Transverse colon (tissue), 4 donors: Measurements from ENCODE around the gene AGRN.
"Not testable (repeated sequence)": the region's sequence is repeated elsewhere in the genome, so short reads cannot be mapped to it uniquely, and the experiment has no call there.

ENCODE experiments used
- CTCF ChIP-seq, 5 experiments: fragments of 200-600 bp in 3 of 5; fragments of 450-650 bp in 2 of 5; sonication (generic) in 3 of 5; IDR thresholded peaks; 1 replicate in 2 of 5; 2 replicates in 3 of 5; pipeline ENCODE4 v1.5.1; 2016 to 2017; ENCODE audit warnings: antibody characterized with exemption in 5 of 5, inconsistent platforms in 3 of 5, mild to moderate bottlenecking in 2 of 5, moderate library complexity in 1 of 5
- EP300 ChIP-seq: sonication (generic); formaldehyde crosslinking; IDR thresholded peaks from one replicate; pipeline ENCODE4 v1.6.1; 2017; ENCODE audit warnings: antibody characterized with exemption, low read depth
- POLR2A ChIP-seq: fragments of 450-650 bp; IDR thresholded peaks from one replicate; pipeline ENCODE4 v1.6.1; 2016; ENCODE audit warnings: antibody characterized with exemption, mild to moderate bottlenecking, moderate library complexity
- POLR2AphosphoS5 ChIP-seq, 3 donors: sonication (generic); formaldehyde crosslinking; IDR thresholded peaks; one replicate each; pipeline ENCODE4 v1.6.1; 2016; ENCODE audit warnings: antibody characterized with exemption in 3 of 3

- not testable (repeated sequence) for TF ChIP-seq POLR2A; CTCF (IDR thresholded peaks at IDR 0.05); EP300; POLR2AphosphoS5 (IDR thresholded peaks at IDR 0.05)
These were observed 28.6 kb upstream of the AGRN start for GRCh38 chr1:991275-991674.
